GM19025 (cell line): ENCODE measurements around the gene AKAP7.

Source experiments
- ATAC-seq: cut with Tn5 transposase; IDR thresholded peaks from one replicate; pipeline ENCODE4 v1.9.1; 2021; ENCODE audit warnings: mild to moderate bottlenecking, low read depth, moderate library complexity; ENCODE audit not compliant: unreplicated experiment

Gene AKAP7

GRCh38 chr6:131132360-131132759, 2.9 kb upstream of the AKAP7 start:
- ATAC-seq, result no peak

GRCh38 chr6:131134220-131134979, 867 bp upstream of the AKAP7 start:
- no peak for ATAC-seq

GRCh38 chr6:131134980-131135243, 355 bp upstream of the AKAP7 start:
- no peak for ATAC-seq

- ATAC-seq, result no peak
Observed at GRCh38 chr6:131136021-131136786, 937 bp downstream of the AKAP7 start.

GRCh38 chr6:131139599-131139998, 4.3 kb downstream of the AKAP7 start:
- no peak for ATAC-seq

GRCh38 chr6:131143319-131143718, 8.1 kb downstream of the AKAP7 start:
- no peak for ATAC-seq

GRCh38 chr6:131146865-131147264, 11.6 kb downstream of the AKAP7 start:
- no peak for ATAC-seq

- no peak for ATAC-seq
Observed at GRCh38 chr6:131156411-131156810, 21.1 kb downstream of the AKAP7 start.

GRCh38 chr6:131159578-131159977, 24.3 kb downstream of the AKAP7 start:
- ATAC-seq, result no peak

GRCh38 chr6:131160254-131160758, 25.0 kb downstream of the AKAP7 start:
- ATAC-seq, result no peak

- no peak for ATAC-seq
Observed at GRCh38 chr6:131161987-131162386, 26.7 kb downstream of the AKAP7 start.

- ATAC-seq, result no peak
Observed at GRCh38 chr6:131163886-131164285, 28.6 kb downstream of the AKAP7 start.

- ATAC-seq, result no peak
Observed at GRCh38 chr6:131164506-131164905, 29.2 kb downstream of the AKAP7 start.

- no peak for ATAC-seq
Observed at GRCh38 chr6:131167773-131168172, 32.5 kb downstream of the AKAP7 start.

- ATAC-seq, result no peak
Observed at GRCh38 chr6:131169613-131170012, 34.3 kb downstream of the AKAP7 start.

GRCh38 chr6:131172222-131172621, 37.0 kb downstream of the AKAP7 start:
- ATAC-seq, result no peak

- ATAC-seq, result no peak
Observed at GRCh38 chr6:131173680-131174079, 38.4 kb downstream of the AKAP7 start.

- no peak for ATAC-seq
Observed at GRCh38 chr6:131175564-131175963, 40.3 kb downstream of the AKAP7 start.

GRCh38 chr6:131177996-131178395, 42.7 kb downstream of the AKAP7 start:
- no peak for ATAC-seq

- ATAC-seq, result no peak
Observed at GRCh38 chr6:131182991-131183425, 47.7 kb downstream of the AKAP7 start.

- no peak for ATAC-seq
Observed at GRCh38 chr6:131183427-131184095, 48.3 kb downstream of the AKAP7 start.
